Ovary (tissue), 9 donors: Measurements from ENCODE around the gene C5orf52. TPM values are rescaled to one million over a fixed set of nuclear protein-coding genes. Genes with fewer than 3 reads are reported as not detected.
"Not testable (repeated sequence)": the region's sequence is repeated elsewhere in the genome, so short reads cannot be mapped to it uniquely, and the experiment has no call there.

Experiments
- DNase-seq, 5 donors: peaks; one replicate each; pipeline ENCODE4 v3.0.0-alpha.2; 2019 to 2020
- H3K27ac ChIP-seq, 2 donors: fragments of 200-600 bp; one replicate each; pipeline versions ENCODE4 v1.5.1 to v1.8.0; 2019 to 2022
- H3K27me3 ChIP-seq: fragments of 200-600 bp; one replicate; pipeline ENCODE4 v1.8.0; 2022
- H3K36me3 ChIP-seq: fragments of 200-600 bp; sonication (generic); one replicate; pipeline ENCODE4 v1.5.1; 2019
- H3K4me1 ChIP-seq: one replicate; pipeline ENCODE4 v1.8.1; 2013; ENCODE audit warnings: mild to moderate bottlenecking, moderate library complexity; ENCODE audit not compliant: insufficient read depth
- H3K4me3 ChIP-seq: fragments of 200-600 bp; sonication (generic); one replicate; pipeline ENCODE4 v1.5.1; 2017
- H3K9me3 ChIP-seq, 2 donors: fragments of 200-600 bp in 1 of 2; sonication (generic) in 1 of 2; one replicate each; pipeline versions ENCODE4 v1.5.1 to v1.8.1; 2013 to 2019; ENCODE audit warnings: mild to moderate bottlenecking in 1 of 2, moderate library complexity in 1 of 2
- CTCF ChIP-seq, 3 donors: fragments of 450-650 bp in 2 of 3; fragments of 200-600 bp in 1 of 3; IDR thresholded peaks; one replicate each; pipeline versions ENCODE4 v1.5.1 to v1.8.0; 2016 to 2022; ENCODE audit warnings: antibody characterized with exemption in 3 of 3, mild to moderate bottlenecking in 1 of 3
- EP300 ChIP-seq: sonication (generic); formaldehyde crosslinking; IDR thresholded peaks from one replicate; pipeline ENCODE4 v1.6.1; 2017; ENCODE audit warnings: antibody characterized with exemption
- POLR2A ChIP-seq: fragments of 450-650 bp; IDR thresholded peaks from one replicate; pipeline ENCODE4 v1.6.1; 2017; ENCODE audit warnings: antibody characterized with exemption, mild to moderate bottlenecking, moderate library complexity
- WGBS, 3 donors: extraction: QIAGEN DNeasy Blood & Tissue Kit in 1 of 3; methylation state at CpG; one replicate each; pipeline versions ENCODE4 v1.1.5 to v1.1.7; 2013 to 2017; 5-methylcytosine and 5-hydroxymethylcytosine counted together
- intact Hi-C, 4 donors: fragments of 100-400 bp; cut with DNase I; formaldehyde crosslinking; loops; one replicate each; pipeline versions ENCODE4 v1.11.0 to v1.15.1; 2022 to 2023
- polyA plus RNA-seq, 2 donors: library from polyadenylated mRNA; stranded (reverse); fragments of 200-250 nt in 1 of 2; fragments of 350-450 nt in 1 of 2; fragmentation: Illumina TruSeq in 1 of 2; extraction: RNeasy Lipid Tissue Mini Kit (QIAGEN cat#74804) in 1 of 2; gene quantifications; one replicate each; pipeline ENCODE4 v1.2.3, GENCODE V29; 2013 to 2014
- total RNA-seq, 7 donors: library from RNA; depleted of rRNA in 2 of 7; stranded (reverse); fragments of >200 nt in 2 of 7; fragmentation: NEBNext Ultra II Directional in 3 of 7; extraction: Animal tissue kit (Norgen Biotek cat#: 25700) in 3 of 7; gene quantifications; one replicate each; pipeline versions ENCODE4 v1.1.0 to v1.2.4, GENCODE V29; 2016 to 2023
- donor health status: DM: no; HTN: no; CAD: no; lungs with moderate emphysema.
- donor health status: DM: no; HTN: no; CAD: no.
- donor health status: Bipolar disorder and iron deficiency.
- donor health status: DM: yes; HTN: yes; CAD: no.
- donor health status: DM: no; HTN: no; CAD: no.
- donor health status: DM: yes; HTN: yes; CAD: no.

The C5orf52 gene
- total and polyA plus RNA-seq, 9 donors: not detected

DNA sequence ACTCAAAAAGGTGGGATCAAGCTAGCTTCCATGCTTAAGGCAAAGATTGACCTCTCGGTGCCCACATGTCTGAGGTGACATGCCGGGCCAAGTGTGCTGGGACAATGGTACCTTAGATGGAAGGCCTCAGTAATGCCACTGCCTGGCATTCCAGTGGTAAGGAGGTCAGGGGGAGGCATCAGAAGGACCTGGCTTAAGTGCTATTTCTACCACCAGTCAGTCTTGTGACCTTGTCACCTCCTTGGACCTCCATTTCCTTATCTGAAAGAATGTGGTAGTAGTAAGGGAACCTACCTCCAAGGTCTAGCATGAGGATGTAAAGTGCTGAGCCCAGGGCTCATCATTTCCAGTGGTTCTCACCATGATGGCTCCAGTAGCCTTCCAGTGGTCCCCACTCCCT, 8.9 kb downstream of the C5orf52 start:
- WGBS, 3 donors: 91 to 100% (median 100%) methylated on average over 2 of the region's 2 CpGs
- H3K27ac ChIP-seq: no peak overlapping the region
- no peaks in the 10 kb centered on the region for H3K9me3 ChIP-seq
- H3K4me3 ChIP-seq: no peak overlapping the region
- no peaks in the 10 kb centered on the region for H3K36me3 ChIP-seq
- H3K4me1 ChIP-seq: no peaks in the 10 kb centered on the region
- H3K27me3 ChIP-seq: no peaks in the 10 kb centered on the region
- intact Hi-C loops: no loop called here
- TF ChIP-seq EP300 (no peak), CTCF (IDR thresholded peaks at IDR 0.05) (no peak), POLR2A (no peak)
- DNase-seq: no peak

DNA sequence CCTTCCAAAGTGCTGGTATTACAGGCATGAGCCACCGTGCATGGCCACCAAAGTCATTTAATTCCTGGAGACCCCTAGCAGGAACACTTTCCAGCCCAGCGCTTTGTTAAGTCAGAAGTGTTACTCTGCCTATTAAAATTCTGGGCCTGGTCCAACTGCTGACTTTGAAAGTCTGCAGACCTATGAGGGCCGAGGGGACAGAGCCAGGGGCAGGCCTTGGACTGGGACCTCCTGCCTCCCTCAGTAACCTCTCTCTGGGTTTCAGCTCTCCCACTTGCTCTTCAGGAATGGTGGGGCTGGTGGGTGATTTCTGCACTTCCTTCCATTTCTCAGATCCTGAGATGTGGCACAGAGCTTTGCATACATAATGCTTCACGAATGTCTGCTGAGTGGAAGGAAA, 9.7 kb downstream of the C5orf52 start:
- Histone ChIP-seq H3K9me3 (no peaks in the 10 kb centered on the region), H3K4me3 (no peak overlapping the region), H3K36me3 (no peaks in the 10 kb centered on the region), H3K27me3 (no peaks in the 10 kb centered on the region), H3K4me1 (no peaks in the 10 kb centered on the region), H3K27ac (no peak overlapping the region)
- no peak for DNase-seq
- intact Hi-C loops: no loop called here
- TF ChIP-seq CTCF (IDR thresholded peaks at IDR 0.05) (no peak), POLR2A (no peak), EP300 (no peak)
- WGBS, 3 donors: 59 to 71% (median 59%) methylated on average over 4 of the region's 4 CpGs

GRCh38 chr5:157682257-157682656, 10.9 kb downstream of the C5orf52 start:
- Histone ChIP-seq H3K4me1 (no peaks in the 10 kb centered on the region), H3K36me3 (no peaks in the 10 kb centered on the region), H3K27ac (no peak overlapping the region), H3K4me3 (no peak overlapping the region), H3K27me3 (no peaks in the 10 kb centered on the region), H3K9me3 (no peaks in the 10 kb centered on the region)
- no peak for DNase-seq
- no peak for TF ChIP-seq EP300
- no peak for TF ChIP-seq CTCF (IDR thresholded peaks at IDR 0.05)
- TF ChIP-seq POLR2A: no peak
- WGBS, 3 donors: 56 to 74% (median 58%) methylated on average over 3 of the region's 3 CpGs
- intact Hi-C loops: no loop called here

GRCh38 chr5:157686276-157687197, 15.2 kb downstream of the C5orf52 start:
- H3K27ac ChIP-seq, intact Hi-C loops, H3K4me3 ChIP-seq, H3K36me3 ChIP-seq, H3K27me3 ChIP-seq, H3K9me3 ChIP-seq, H3K4me1 ChIP-seq: not testable (repeated sequence)
- peak in 1 of 5 donors; percentile 39 for DNase-seq
- 65 to 69% (median 68%) methylated on average over 14 of the region's 14 CpGs for WGBS, 3 donors

DNA sequence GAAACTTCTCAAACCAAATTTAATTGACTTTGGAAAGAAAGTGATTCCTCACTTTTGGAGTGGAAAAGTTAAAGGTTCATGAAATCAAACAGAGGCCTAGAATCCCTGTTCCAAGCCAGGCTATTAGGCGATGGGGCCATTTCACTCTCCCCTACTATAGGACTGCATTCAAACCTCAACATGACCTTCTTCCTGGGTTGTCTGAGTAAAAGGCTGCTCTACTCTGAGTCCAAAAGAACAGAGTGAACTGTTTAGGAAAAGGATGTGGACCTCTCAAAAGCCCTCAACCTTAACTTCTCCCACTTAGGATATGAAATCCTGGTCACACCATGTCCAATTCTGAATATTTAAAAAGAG, 15.8 kb downstream of the C5orf52 start:
- H3K9me3 ChIP-seq: no peaks in the 10 kb centered on the region
- no peak for TF ChIP-seq EP300
- no peak for TF ChIP-seq CTCF (IDR thresholded peaks at IDR 0.05)
- TF ChIP-seq POLR2A: no peak
- intact Hi-C loops: no loop called here
- no peaks in the 10 kb centered on the region for H3K27me3 ChIP-seq
- WGBS, 3 donors: 56 to 87% (median 72%) methylated on average over 1 of the region's 1 CpG
- no peak for DNase-seq
- no peaks in the 10 kb centered on the region for H3K36me3 ChIP-seq
- no peak overlapping the region for H3K4me3 ChIP-seq
- no peak overlapping the region for H3K27ac ChIP-seq
- no peaks in the 10 kb centered on the region for H3K4me1 ChIP-seq
